Panc1 (cell line): Measurements from ENCODE around the gene TP53BP2. TPM values are rescaled to one million over a fixed set of nuclear protein-coding genes. Genes with fewer than 3 reads are reported as not detected.

Source experiments
- ATAC-seq: fragments of 200-7000 bp; cut with Tn5 transposase; 2 replicates; pipeline ENCODE4 v1.9.1; 2020; ENCODE audit warnings: mild to moderate bottlenecking, moderate library complexity
- BruUV-seq: library from RNA; stranded (reverse); fragments of 400-500 nt; replicated peaks from 2 replicates; lab custom pipeline; 2021; lab: Mats Ljungman, UMichigan
- CTCF ChIA-PET: fragments of 300-600 bp; sonication (Branson Sonifier 250); formaldehyde crosslinking; loops from one replicate; lab custom pipeline; 2022; ENCODE audit warnings: antibody characterized with exemption; lab: Charles Lee
- POLR2A ChIA-PET: fragments of 300-600 bp; sonication (Branson Sonifier 250); formaldehyde crosslinking; loops from one replicate; lab custom pipeline; 2022; ENCODE audit warnings: antibody characterized with exemption; lab: Charles Lee
- DNase-seq: peaks from one replicate; pipeline ENCODE4 v3.0.0-alpha.2; 2010; ENCODE audit warnings: low read depth, low spot score
- H3K27ac ChIP-seq: 2 replicates; pipeline ENCODE4 v1.5.1; 2011; ENCODE audit warnings: mild to moderate bottlenecking, low read length, inconsistent platforms
- H3K27me3 ChIP-seq: fragments of 200-500 bp; sonication (Bioruptor generic); 2 replicates; pipeline ENCODE4 v1.6.0; 2014; ENCODE audit warnings: low read length, inconsistent platforms; ENCODE audit not compliant: control insufficient read depth, insufficient read depth
- H3K36me3 ChIP-seq: fragments of 200-500 bp; sonication (Bioruptor generic); 2 replicates; pipeline ENCODE4 v1.5.1; 2014; ENCODE audit warnings: inconsistent platforms, mild to moderate bottlenecking, low read length, moderate library complexity; ENCODE audit not compliant: control insufficient read depth, insufficient read depth
- H3K4me1 ChIP-seq: 2 replicates; pipeline ENCODE4 v1.5.1; 2011; ENCODE audit warnings: inconsistent platforms, mild to moderate bottlenecking, low read length, moderate library complexity; ENCODE audit not compliant: control insufficient read depth, insufficient read depth
- H3K4me3 ChIP-seq, 2 experiments: 2 replicates each; pipeline ENCODE4 v1.5.1; 2011 to 2012; ENCODE audit warnings: low read depth in 2 of 2, low read length in 2 of 2, mild to moderate bottlenecking in 2 of 2, inconsistent platforms in 1 of 2, moderate library complexity in 1 of 2
- H3K9me3 ChIP-seq: fragments of 200-500 bp; sonication (Bioruptor generic); 2 replicates; pipeline ENCODE4 v1.5.1; 2014; ENCODE audit warnings: low read depth, mild to moderate bottlenecking, inconsistent platforms, low read length, moderate library complexity; ENCODE audit not compliant: control insufficient read depth, insufficient read depth
- POLR2AphosphoS5 ChIP-seq: IDR thresholded peaks from 2 replicates; pipeline ENCODE4 v1.6.1; 2012; ENCODE audit warnings: mild to moderate bottlenecking, low read depth, low read length, moderate library complexity
- SIN3A ChIP-seq: IDR thresholded peaks from 2 replicates; pipeline ENCODE4 v1.6.1; 2012; ENCODE audit warnings: low read depth, mild to moderate bottlenecking, low read length, moderate library complexity, borderline replicate concordance; ENCODE audit not compliant: insufficient read depth
- TCF7L2 ChIP-seq: IDR thresholded peaks from 2 replicates; pipeline ENCODE4 v1.6.1; 2011; ENCODE audit warnings: mild to moderate bottlenecking, low read depth, low read length, inconsistent platforms
- in situ Hi-C: cut with HindIII; loops from 2 replicates; pipeline ENCODE4 v1.10.0; 2016; ENCODE audit warnings: low sequenced_read_pairs, low pct_unique_long_range_greater_than_20kb
- intact Hi-C: fragments of 100-400 bp; cut with micrococcal nuclease; formaldehyde crosslinking; loops from one replicate; pipeline ENCODE4 v1.10.0; 2022; ENCODE audit not compliant: unreplicated experiment
- total RNA-seq: library from RNA; stranded (reverse); gene quantifications from one replicate; pipeline ENCODE4 v1.2.1, GENCODE V29; 2021; ENCODE audit not compliant: unreplicated experiment
- TF ChIP-seq, protein P1 (sequence below): fragments of 450-650 bp; IDR thresholded peaks from 2 replicates; pipeline ENCODE4 v1.5.1; 2017; ENCODE audit warnings: mild to moderate bottlenecking
- TF ChIP-seq, protein P2 (sequence below), 2 experiments: IDR thresholded peaks; 2 replicates each; pipeline ENCODE4 v1.6.1; 2011 to 2012; ENCODE audit warnings: low read depth in 2 of 2, control low read depth in 1 of 2, low read length in 1 of 2, mild to moderate bottlenecking in 1 of 2, moderate library complexity in 1 of 2; ENCODE audit not compliant: insufficient read depth in 1 of 2

The TP53BP2 gene
- total RNA-seq, 1 experiment from 2014 or later, result 51.4 TPM

- ChIA-PET POLR2A (no interaction called here), CTCF (no interaction called here)
- Histone ChIP-seq H3K27ac (no peak overlapping the region), H3K36me3 (peaks cover 8% of the 10 kb centered on the region; the same call in 1 of the 2 replicates), H3K27me3 (no peaks in the 10 kb centered on the region), H3K9me3 (no peaks in the 10 kb centered on the region), H3K4me3 (no peak overlapping the region), H3K4me1 (no peaks in the 10 kb centered on the region)
- intact Hi-C loops, result no loop called here
- in situ Hi-C loops, result no loop called here
- no peak for ATAC-seq
- BruUV-seq, result no TSS peak
- DNase-seq, result no peak
- no peak for TF ChIP-seq POLR2AphosphoS5
- TF ChIP-seq, protein P1, sequence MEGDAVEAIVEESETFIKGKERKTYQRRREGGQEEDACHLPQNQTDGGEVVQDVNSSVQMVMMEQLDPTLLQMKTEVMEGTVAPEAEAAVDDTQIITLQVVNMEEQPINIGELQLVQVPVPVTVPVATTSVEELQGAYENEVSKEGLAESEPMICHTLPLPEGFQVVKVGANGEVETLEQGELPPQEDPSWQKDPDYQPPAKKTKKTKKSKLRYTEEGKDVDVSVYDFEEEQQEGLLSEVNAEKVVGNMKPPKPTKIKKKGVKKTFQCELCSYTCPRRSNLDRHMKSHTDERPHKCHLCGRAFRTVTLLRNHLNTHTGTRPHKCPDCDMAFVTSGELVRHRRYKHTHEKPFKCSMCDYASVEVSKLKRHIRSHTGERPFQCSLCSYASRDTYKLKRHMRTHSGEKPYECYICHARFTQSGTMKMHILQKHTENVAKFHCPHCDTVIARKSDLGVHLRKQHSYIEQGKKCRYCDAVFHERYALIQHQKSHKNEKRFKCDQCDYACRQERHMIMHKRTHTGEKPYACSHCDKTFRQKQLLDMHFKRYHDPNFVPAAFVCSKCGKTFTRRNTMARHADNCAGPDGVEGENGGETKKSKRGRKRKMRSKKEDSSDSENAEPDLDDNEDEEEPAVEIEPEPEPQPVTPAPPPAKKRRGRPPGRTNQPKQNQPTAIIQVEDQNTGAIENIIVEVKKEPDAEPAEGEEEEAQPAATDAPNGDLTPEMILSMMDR, result no peak
- TF ChIP-seq SIN3A, result no peak
- TF ChIP-seq, protein P2, sequence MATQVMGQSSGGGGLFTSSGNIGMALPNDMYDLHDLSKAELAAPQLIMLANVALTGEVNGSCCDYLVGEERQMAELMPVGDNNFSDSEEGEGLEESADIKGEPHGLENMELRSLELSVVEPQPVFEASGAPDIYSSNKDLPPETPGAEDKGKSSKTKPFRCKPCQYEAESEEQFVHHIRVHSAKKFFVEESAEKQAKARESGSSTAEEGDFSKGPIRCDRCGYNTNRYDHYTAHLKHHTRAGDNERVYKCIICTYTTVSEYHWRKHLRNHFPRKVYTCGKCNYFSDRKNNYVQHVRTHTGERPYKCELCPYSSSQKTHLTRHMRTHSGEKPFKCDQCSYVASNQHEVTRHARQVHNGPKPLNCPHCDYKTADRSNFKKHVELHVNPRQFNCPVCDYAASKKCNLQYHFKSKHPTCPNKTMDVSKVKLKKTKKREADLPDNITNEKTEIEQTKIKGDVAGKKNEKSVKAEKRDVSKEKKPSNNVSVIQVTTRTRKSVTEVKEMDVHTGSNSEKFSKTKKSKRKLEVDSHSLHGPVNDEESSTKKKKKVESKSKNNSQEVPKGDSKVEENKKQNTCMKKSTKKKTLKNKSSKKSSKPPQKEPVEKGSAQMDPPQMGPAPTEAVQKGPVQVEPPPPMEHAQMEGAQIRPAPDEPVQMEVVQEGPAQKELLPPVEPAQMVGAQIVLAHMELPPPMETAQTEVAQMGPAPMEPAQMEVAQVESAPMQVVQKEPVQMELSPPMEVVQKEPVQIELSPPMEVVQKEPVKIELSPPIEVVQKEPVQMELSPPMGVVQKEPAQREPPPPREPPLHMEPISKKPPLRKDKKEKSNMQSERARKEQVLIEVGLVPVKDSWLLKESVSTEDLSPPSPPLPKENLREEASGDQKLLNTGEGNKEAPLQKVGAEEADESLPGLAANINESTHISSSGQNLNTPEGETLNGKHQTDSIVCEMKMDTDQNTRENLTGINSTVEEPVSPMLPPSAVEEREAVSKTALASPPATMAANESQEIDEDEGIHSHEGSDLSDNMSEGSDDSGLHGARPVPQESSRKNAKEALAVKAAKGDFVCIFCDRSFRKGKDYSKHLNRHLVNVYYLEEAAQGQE (IDR thresholded peaks at IDR 0.05; ENCODE audit: insufficient read depth in 1 of 2, low read depth in 2 of 2, low read length in 1 of 2), result no peak
- no peak for TF ChIP-seq TCF7L2
Measured at GRCh38 chr1:223763251-223763650, 82.5 kb downstream of the TP53BP2 start.

GRCh38 chr1:223761411-223761810, 84.3 kb downstream of the TP53BP2 start:
- H3K36me3 ChIP-seq, result peaks cover 13% of the 10 kb centered on the region; the same call in 1 of the 2 replicates
- ATAC-seq (no peak), DNase-seq (no peak)
- H3K4me3 ChIP-seq, result no peak overlapping the region
- POLR2A ChIA-PET, result no interaction called here
- CTCF ChIA-PET, result no interaction called here
- H3K4me1 ChIP-seq, result no peaks in the 10 kb centered on the region
- TF ChIP-seq SIN3A, result no peak
- no peak for TF ChIP-seq TCF7L2
- no peak for TF ChIP-seq POLR2AphosphoS5
- TF ChIP-seq, protein P1, result no peak
- TF ChIP-seq, protein P2 (IDR thresholded peaks at IDR 0.05; ENCODE audit: insufficient read depth in 1 of 2, low read depth in 2 of 2, low read length in 1 of 2), result no peak
- no TSS peak for BruUV-seq
- no peak overlapping the region for H3K27ac ChIP-seq
- intact Hi-C loops, result no loop called here
- in situ Hi-C loops, result no loop called here
- H3K9me3 ChIP-seq, result no peaks in the 10 kb centered on the region
- H3K27me3 ChIP-seq, result no peaks in the 10 kb centered on the region
